Spleen (tissue), 11 donors: ENCODE data around the gene SLC45A1. TPM values are rescaled to one million over a fixed set of nuclear protein-coding genes. Genes with fewer than 3 reads are reported as not detected.

Experiments used
- DNase-seq: peaks from one replicate; pipeline ENCODE4 v3.0.0-alpha.2; 2020
- H3K27ac ChIP-seq, 8 donors: fragments of 200-600 bp; sonication (generic) in 7 of 8; 1 replicate in 4 of 8; 2 replicates in 4 of 8; pipeline versions ENCODE4 v1.5.0 to v1.8.0; 2016 to 2021; ENCODE audit warnings: inconsistent platforms in 4 of 8, mild to moderate bottlenecking in 4 of 8, moderate library complexity in 1 of 8
- H3K27me3 ChIP-seq, 7 donors: fragments of 200-600 bp; sonication (generic) in 6 of 7; replicated peaks in 1 of 7; 1 replicate in 4 of 7; 2 replicates in 3 of 7; pipeline versions ENCODE4 v1.5.0 to v1.8.0; 2016 to 2021; ENCODE audit warnings: inconsistent platforms in 3 of 7, mild to moderate bottlenecking in 1 of 7
- H3K36me3 ChIP-seq, 6 donors: fragments of 200-600 bp; sonication (generic) in 5 of 6; 1 replicate in 4 of 6; 2 replicates in 2 of 6; pipeline versions ENCODE4 v1.5.0 to v1.8.0; 2016 to 2021; ENCODE audit warnings: inconsistent platforms in 2 of 6
- H3K4me1 ChIP-seq, 6 donors: fragments of 200-600 bp; sonication (generic) in 5 of 6; 1 replicate in 3 of 6; 2 replicates in 3 of 6; pipeline versions ENCODE4 v1.5.0 to v1.8.0; 2016 to 2021; ENCODE audit warnings: inconsistent platforms in 3 of 6
- H3K4me3 ChIP-seq, 8 donors: fragments of 200-600 bp; sonication (generic) in 7 of 8; 1 replicate in 4 of 8; 2 replicates in 4 of 8; pipeline versions ENCODE4 v1.5.0 to v1.8.0; 2016 to 2021; ENCODE audit warnings: inconsistent platforms in 4 of 8, mild to moderate bottlenecking in 4 of 8, moderate library complexity in 2 of 8
- H3K9me3 ChIP-seq, 8 donors: fragments of 200-600 bp; sonication (generic) in 7 of 8; 1 replicate in 4 of 8; 2 replicates in 4 of 8; pipeline versions ENCODE4 v1.5.0 to v1.8.0; 2016 to 2021; ENCODE audit warnings: inconsistent platforms in 4 of 8
- CTCF ChIP-seq, 11 experiments: fragments of 200-600 bp in 7 of 11; fragments of 450-650 bp in 4 of 11; sonication (generic) in 4 of 11; IDR thresholded peaks in 8 of 11; conservative IDR thresholded peaks in 3 of 11; 1 replicate in 7 of 11; 2 replicates in 4 of 11; pipeline versions ENCODE4 v1.4.0 to v1.8.0; 2016 to 2021; ENCODE audit warnings: antibody characterized with exemption in 11 of 11, inconsistent platforms in 4 of 11, mild to moderate bottlenecking in 1 of 11
- POLR2A ChIP-seq, 3 donors: fragments of 450-650 bp; IDR thresholded peaks; one replicate each; pipeline ENCODE4 v1.5.1; 2017; ENCODE audit warnings: antibody characterized with exemption in 3 of 3, mild to moderate bottlenecking in 1 of 3
- POLR2AphosphoS5 ChIP-seq, 3 donors: sonication (generic); formaldehyde crosslinking; IDR thresholded peaks; one replicate each; pipeline ENCODE4 v1.5.1; 2017; ENCODE audit warnings: antibody characterized with exemption in 3 of 3
- WGBS, 5 donors: extraction: QIAGEN DNeasy Blood & Tissue Kit in 3 of 5; methylation state at CpG; one replicate each; pipeline versions ENCODE4 v1.1.5 to v1.1.7; 2013 to 2018; 5-methylcytosine and 5-hydroxymethylcytosine counted together
- intact Hi-C: fragments of 100-400 bp; cut with DNase I; formaldehyde crosslinking; loops from one replicate; pipeline ENCODE4 v1.15.0; 2023; ENCODE audit warnings: low total_unique reads
- polyA plus RNA-seq, 3 donors: library from polyadenylated mRNA; stranded (reverse); fragments of 200-250 nt; gene quantifications; one replicate each; pipeline ENCODE4 v1.2.1, GENCODE V29; 2013
- total RNA-seq, 7 donors: library from RNA; depleted of rRNA in 3 of 7; stranded (reverse); fragments of >200 nt in 3 of 7; fragmentation: NEBNext Ultra II Directional in 4 of 7; extraction: Animal tissue kit (Norgen Biotek cat#: 25700) in 4 of 7; gene quantifications; one replicate each; pipeline versions ENCODE4 v1.1.0 to v1.2.1, GENCODE V29; 2016 to 2021
- donor health status: healthy with polysubstance abuse.
- donor health status: DM: no; HTN: no; CAD: no; lungs with moderate emphysema.
- donor health status: DM: no; HTN: no; CAD: no.
- donor health status: Bipolar disorder and iron deficiency.
- donor health status: healthy.
- donor health status: DM: no; HTN: no; CAD: no.
- donor health status: DM: yes; HTN: yes; CAD: no.

SLC45A1 gene
- total and polyA plus RNA-seq, 10 donors, result 1.3 to 3.3 (median 2.8) TPM

DNA sequence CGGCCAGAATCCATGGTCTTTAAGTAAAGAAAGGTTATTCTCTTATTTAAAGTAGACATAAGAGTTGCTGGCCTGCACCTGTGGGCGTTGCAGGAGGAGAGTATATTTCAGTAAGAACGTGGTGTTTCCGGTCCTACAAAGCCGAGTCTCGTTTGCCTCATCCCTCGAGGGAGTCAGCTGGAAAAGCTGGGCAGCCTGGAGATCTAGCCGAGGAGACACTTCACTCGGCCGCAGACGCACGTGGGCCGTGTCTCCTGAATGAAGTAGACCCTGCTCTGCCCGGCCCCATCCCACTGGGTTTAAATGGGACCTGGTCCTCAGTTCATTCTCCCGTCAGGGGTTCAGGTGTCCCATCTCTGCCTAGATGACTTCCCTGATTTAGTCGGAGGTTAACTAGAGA lies 14.9 kb downstream of the SLC45A1 start:
- 88 to 97% (median 91%) methylated on average over 13 to 16 of the region's 16 CpGs for whole genome bisulfite sequencing, 5 donors
- intact Hi-C loops, result no loop called here
- H3K36me3 ChIP-seq, result peaks cover 0 to 22% (median under 1%) of the 10 kb centered on the region in 6 donors
- no peaks in the 10 kb centered on the region for H3K4me1 ChIP-seq
- H3K9me3 ChIP-seq, result peaks cover 0 to 6% (median 0%) of the 10 kb centered on the region in 8 donors
- no peak for DNase-seq
- TF ChIP-seq POLR2AphosphoS5 (IDR thresholded peaks at IDR 0.05) (no peak), CTCF (IDR thresholded peaks at IDR 0.05 in 8 of 11, conservative IDR thresholded peaks at IDR 0.05 in 3 of 11) (no peak), POLR2A (IDR thresholded peaks at IDR 0.05) (no peak)
- H3K27ac ChIP-seq, result no peak overlapping the region
- H3K27me3 ChIP-seq, result no peaks in the 10 kb centered on the region
- H3K4me3 ChIP-seq, result no peak overlapping the region

- DNase-seq, result no peak
- H3K4me3 ChIP-seq, result no peak overlapping the region
- no peak for TF ChIP-seq POLR2AphosphoS5 (IDR thresholded peaks at IDR 0.05)
- no peak for TF ChIP-seq CTCF (IDR thresholded peaks at IDR 0.05 in 8 of 11, conservative IDR thresholded peaks at IDR 0.05 in 3 of 11)
- TF ChIP-seq POLR2A (IDR thresholded peaks at IDR 0.05), result no peak
- no peaks in the 10 kb centered on the region for H3K4me1 ChIP-seq
- intact Hi-C loops, result no loop called here
- WGBS, 5 donors, result 85 to 95% (median 91%) methylated on average over 16 of the region's 16 CpGs
- peaks cover 0 to 6% (median 0%) of the 10 kb centered on the region in 8 donors for H3K9me3 ChIP-seq
- no peak overlapping the region for H3K27ac ChIP-seq
- no peaks in the 10 kb centered on the region for H3K27me3 ChIP-seq
- peaks cover 0 to 24% (median 2%) of the 10 kb centered on the region in 6 donors for H3K36me3 ChIP-seq
Observed at GRCh38 chr1:8333246-8333987, 15.5 kb downstream of the SLC45A1 start.

GRCh38 chr1:8334106-8334851 lies 16.4 kb downstream of the SLC45A1 start:
- TF ChIP-seq POLR2AphosphoS5 (IDR thresholded peaks at IDR 0.05), result no peak
- no peak for TF ChIP-seq POLR2A (IDR thresholded peaks at IDR 0.05)
- peaks cover 0 to 27% (median 2%) of the 10 kb centered on the region in 6 donors for H3K36me3 ChIP-seq
- WGBS, 5 donors, result 91 to 95% (median 93%) methylated on average over 24 of the region's 24 CpGs
- H3K4me3 ChIP-seq, result no peak overlapping the region
- peaks cover 0 to 6% (median 0%) of the 10 kb centered on the region in 8 donors for H3K9me3 ChIP-seq
- H3K27ac ChIP-seq, result no peak overlapping the region
- H3K27me3 ChIP-seq, result no peaks in the 10 kb centered on the region
- intact Hi-C loops, result no loop called here
- H3K4me1 ChIP-seq, result no peaks in the 10 kb centered on the region
- no peak for DNase-seq

DNA sequence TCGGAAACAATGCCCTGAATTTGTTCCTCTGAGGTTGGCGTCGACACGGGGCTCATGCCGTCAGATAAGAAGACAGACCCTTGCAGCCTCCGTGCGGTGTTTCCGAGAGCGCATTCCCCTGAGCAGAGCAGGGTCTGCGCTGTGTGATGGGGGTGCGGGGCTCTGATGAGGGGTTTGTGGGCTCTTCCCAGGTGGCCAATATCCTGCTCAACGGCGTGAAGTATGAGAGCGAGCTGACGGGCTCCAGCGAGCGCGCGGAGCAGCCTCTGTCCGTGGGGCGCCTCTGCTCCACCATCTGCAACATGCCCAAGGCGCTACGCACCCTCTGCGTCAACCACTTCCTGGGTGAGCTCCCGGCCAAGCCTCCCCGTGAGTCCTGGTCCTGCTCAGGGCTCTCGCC lies 17.3 kb downstream of the SLC45A1 start:
- H3K27me3 ChIP-seq, result no peaks in the 10 kb centered on the region
- WGBS, 5 donors, result 93 to 94% (median 94%) methylated on average over 27 of the region's 27 CpGs
- H3K4me3 ChIP-seq, result no peak overlapping the region
- peaks cover 0 to 30% (median 2%) of the 10 kb centered on the region in 6 donors for H3K36me3 ChIP-seq
- intact Hi-C loops, result no loop called here
- peaks cover 0 to 6% (median 0%) of the 10 kb centered on the region in 8 donors for H3K9me3 ChIP-seq
- no peak for DNase-seq
- TF ChIP-seq CTCF (IDR thresholded peaks at IDR 0.05 in 8 of 11, conservative IDR thresholded peaks at IDR 0.05 in 3 of 11) (no peak), POLR2A (IDR thresholded peaks at IDR 0.05) (no peak), POLR2AphosphoS5 (IDR thresholded peaks at IDR 0.05) (no peak)
- no peak overlapping the region for H3K27ac ChIP-seq
- no peaks in the 10 kb centered on the region for H3K4me1 ChIP-seq
